Activated CD4-positive, alpha-beta T cell treated with anti-CD3 and anti-CD28 coated beads, Interleukin-2, amount 50 U/mL, for 1 hour (primary cell): ENCODE measurements around the gene PGK2.
"Not testable (repeated sequence)": the region's sequence is repeated elsewhere in the genome, so short reads cannot be mapped to it uniquely, and the experiment has no call there.

Experiments
- DNase-seq: peaks from one replicate; pipeline ENCODE4 v3.0.0-alpha.2; 2020

The PGK2 gene

GRCh38 chr6:49787176-49787575 is at the start of gene PGK2:
TSS of gene PGK2 (minus strand) at chr6:49787285. CDS start at chr6:49787187, 98 bp downstream.
- DNase-seq = no peak

- no peak for DNase-seq
These were observed 48.1 kb upstream of the PGK2 start for GRCh38 chr6:49835140-49835539.

GRCh38 chr6:49833386-49833785 is 46.3 kb upstream of the PGK2 start:
- DNase-seq = no peak

GRCh38 chr6:49826743-49827406 is 39.8 kb upstream of the PGK2 start:
- DNase-seq = no peak

- DNase-seq = no peak
These were observed 28.1 kb upstream of the PGK2 start for GRCh38 chr6:49815166-49815565.

- DNase-seq = no peak
These were observed 26.2 kb upstream of the PGK2 start for GRCh38 chr6:49813248-49813647.

- no peak for DNase-seq
These were observed 19.1 kb upstream of the PGK2 start for GRCh38 chr6:49806145-49806544.

- DNase-seq = no peak
These were observed 18.2 kb upstream of the PGK2 start for GRCh38 chr6:49805246-49805645.

GRCh38 chr6:49801525-49801924 is 14.4 kb upstream of the PGK2 start:
- DNase-seq = no peak

GRCh38 chr6:49799090-49799489 is 12.0 kb upstream of the PGK2 start:
- DNase-seq = no peak

- DNase-seq = not testable (repeated sequence)
These were observed 9.9 kb upstream of the PGK2 start for GRCh38 chr6:49796842-49797455.

- no peak for DNase-seq
These were observed 3.3 kb upstream of the PGK2 start for GRCh38 chr6:49790341-49790740.

- no peak for DNase-seq
These were observed 2.8 kb downstream of the PGK2 start for GRCh38 chr6:49784272-49784671.

GRCh38 chr6:49782725-49783124 is 4.4 kb downstream of the PGK2 start:
- no peak for DNase-seq

GRCh38 chr6:49782293-49782692 is 4.8 kb downstream of the PGK2 start:
- no peak for DNase-seq

- no peak for DNase-seq
These were observed 10.6 kb downstream of the PGK2 start for GRCh38 chr6:49776444-49776843.

- no peak for DNase-seq
These were observed 12.0 kb downstream of the PGK2 start for GRCh38 chr6:49775043-49775442.

- no peak for DNase-seq
These were observed 14.8 kb downstream of the PGK2 start for GRCh38 chr6:49772285-49772684.

- DNase-seq = no peak
These were observed 20.3 kb downstream of the PGK2 start for GRCh38 chr6:49766762-49767161.

- DNase-seq = no peak
These were observed 22.4 kb downstream of the PGK2 start for GRCh38 chr6:49764571-49765236.

- no peak for DNase-seq
These were observed 42.8 kb downstream of the PGK2 start, which contains the start of gene CRISP3 for GRCh38 chr6:49744259-49744658. TSS of gene CRISP3 (minus strand) at chr6:49744388. CDS start at chr6:49744367, 21 bp downstream.

- no peak for DNase-seq
These were observed 43.7 kb downstream of the PGK2 start for GRCh38 chr6:49743429-49743828.

GRCh38 chr6:49739423-49739822 is 47.7 kb downstream of the PGK2 start:
- DNase-seq = no peak

GRCh38 chr6:49736017-49736508 is 51.0 kb downstream of the PGK2 start:
- DNase-seq = no peak
